Measurements from ENCODE around the gene GATA3.
A peak's percentile ranks its signal among the peaks of the same experiment; 100 is the strongest.

The GATA3 gene

DNA sequence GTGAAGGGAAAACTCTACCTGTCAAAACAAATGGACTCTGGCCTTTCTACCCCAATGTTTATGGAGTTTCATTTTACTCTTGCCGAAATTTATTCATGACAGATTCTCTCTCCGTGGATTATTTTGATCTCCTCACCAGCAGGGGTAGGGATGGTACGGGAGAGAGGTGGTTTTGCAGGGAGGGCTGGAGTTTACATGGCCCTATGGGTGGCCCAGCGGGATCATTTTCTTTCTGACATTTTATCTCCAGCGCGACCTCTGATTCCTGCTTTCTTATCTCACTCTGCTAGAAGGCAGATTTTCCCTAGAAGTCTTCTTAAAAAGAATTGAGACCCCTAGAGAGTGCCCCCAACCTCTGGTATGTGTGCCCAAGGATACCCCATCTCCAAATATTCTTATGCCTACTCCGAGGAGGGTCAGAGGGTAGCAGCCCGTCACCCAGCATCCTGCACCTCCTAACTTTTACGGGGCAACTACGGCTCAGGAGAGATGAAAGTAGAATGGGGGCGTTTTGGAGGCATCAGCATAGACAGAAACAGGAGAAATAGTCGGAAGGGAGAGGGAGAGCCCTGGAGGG is 10.1 kb upstream of the GATA3 start:
- peak overlapping the region; percentile 64 for H3K4me3 ChIP-seq
- no peak for DNase-seq (ENCODE audit: low spot score)
- TF ChIP-seq, protein P1, sequence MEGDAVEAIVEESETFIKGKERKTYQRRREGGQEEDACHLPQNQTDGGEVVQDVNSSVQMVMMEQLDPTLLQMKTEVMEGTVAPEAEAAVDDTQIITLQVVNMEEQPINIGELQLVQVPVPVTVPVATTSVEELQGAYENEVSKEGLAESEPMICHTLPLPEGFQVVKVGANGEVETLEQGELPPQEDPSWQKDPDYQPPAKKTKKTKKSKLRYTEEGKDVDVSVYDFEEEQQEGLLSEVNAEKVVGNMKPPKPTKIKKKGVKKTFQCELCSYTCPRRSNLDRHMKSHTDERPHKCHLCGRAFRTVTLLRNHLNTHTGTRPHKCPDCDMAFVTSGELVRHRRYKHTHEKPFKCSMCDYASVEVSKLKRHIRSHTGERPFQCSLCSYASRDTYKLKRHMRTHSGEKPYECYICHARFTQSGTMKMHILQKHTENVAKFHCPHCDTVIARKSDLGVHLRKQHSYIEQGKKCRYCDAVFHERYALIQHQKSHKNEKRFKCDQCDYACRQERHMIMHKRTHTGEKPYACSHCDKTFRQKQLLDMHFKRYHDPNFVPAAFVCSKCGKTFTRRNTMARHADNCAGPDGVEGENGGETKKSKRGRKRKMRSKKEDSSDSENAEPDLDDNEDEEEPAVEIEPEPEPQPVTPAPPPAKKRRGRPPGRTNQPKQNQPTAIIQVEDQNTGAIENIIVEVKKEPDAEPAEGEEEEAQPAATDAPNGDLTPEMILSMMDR (IDR thresholded peaks at IDR 0.05), result no peak
- no peak overlapping the region for H3K27ac ChIP-seq

DNA sequence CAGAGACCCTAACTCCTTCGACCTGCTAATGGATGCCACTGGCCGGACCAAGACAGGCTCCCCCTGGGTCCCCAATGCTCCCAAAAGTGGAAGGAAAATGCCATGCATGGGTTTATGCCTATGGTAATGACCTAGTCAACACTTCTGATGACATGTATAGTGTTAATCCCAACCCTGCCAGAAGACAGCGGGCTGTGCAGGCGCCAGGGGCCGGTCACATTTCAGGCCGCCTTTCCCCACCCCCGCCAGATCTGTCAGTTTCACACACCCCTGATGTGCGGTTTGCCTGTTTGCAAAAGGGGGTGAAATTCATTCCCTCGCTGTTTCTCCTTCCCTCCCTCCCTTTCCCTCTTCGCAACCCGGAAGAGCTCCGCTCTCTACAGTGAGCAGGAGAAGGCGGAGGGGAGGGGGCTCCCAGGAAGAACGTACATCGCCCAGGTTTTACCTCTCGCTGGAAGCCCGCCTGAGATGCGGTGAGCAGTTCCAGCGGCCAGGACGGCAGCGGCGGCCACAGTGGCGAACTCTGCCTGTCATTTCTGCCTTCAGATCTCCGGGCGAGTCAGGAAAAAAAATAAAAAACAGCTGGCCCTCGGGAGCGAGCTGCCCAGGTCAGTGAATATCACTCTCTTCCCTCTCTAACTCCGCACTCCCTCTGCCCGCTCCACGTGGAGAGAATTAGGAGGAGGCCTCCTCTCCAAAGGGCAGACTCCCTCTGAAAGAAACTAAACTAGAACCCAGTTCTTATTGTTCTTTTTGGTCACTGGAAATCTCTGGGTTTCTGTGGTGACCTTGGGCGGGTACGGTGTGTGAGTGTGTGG is 9.4 kb upstream of the GATA3 start:
- DNase-seq (ENCODE audit: low spot score), result no peak
- TF ChIP-seq, protein P1 (IDR thresholded peaks at IDR 0.05), result no peak
- Histone ChIP-seq H3K27ac (no peak overlapping the region), H3K4me3 (peak overlapping the region; percentile 64)

DNA sequence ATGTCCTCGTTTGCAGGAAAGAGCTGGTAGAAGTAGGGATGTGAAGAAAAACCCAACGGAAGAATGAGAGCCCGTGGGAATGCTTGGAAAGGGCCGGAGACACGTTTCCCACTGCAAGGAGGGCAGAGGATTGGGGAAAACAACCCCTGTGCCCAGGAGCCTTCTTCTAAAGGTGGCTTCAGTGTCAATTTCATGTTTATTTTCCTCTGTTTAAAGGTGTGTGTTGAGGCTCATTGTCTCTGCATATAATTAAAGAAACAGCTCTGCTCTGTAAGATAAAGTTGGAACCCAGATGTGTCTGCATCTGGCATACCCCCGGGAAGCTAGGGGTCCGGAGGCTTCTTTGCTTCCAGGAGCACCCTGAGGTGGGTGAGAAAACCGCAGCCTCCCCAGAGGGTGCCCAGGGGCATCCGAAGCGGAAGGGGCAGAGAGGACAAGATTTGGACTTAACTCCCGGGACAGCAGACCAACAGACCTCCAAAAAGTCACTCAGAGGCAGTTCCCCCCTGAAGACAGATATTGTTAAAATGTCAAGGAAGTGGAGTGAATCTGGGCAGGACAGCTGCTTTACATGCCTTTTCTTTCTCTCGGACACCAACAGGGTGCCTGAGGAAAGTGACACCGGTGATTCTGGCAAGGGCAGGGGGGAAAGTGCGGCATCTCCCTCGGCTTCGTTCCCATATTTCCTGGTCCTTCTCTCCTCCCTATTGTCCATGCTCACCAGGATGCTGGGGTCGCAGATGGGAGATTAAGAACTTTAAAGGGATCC is 8.6 kb upstream of the GATA3 start:
- no peak for DNase-seq (ENCODE audit: low spot score)
- TF ChIP-seq, protein P1 (IDR thresholded peaks at IDR 0.05), result no peak
- Histone ChIP-seq H3K27ac (no peak overlapping the region), H3K4me3 (no peak overlapping the region)

DNA sequence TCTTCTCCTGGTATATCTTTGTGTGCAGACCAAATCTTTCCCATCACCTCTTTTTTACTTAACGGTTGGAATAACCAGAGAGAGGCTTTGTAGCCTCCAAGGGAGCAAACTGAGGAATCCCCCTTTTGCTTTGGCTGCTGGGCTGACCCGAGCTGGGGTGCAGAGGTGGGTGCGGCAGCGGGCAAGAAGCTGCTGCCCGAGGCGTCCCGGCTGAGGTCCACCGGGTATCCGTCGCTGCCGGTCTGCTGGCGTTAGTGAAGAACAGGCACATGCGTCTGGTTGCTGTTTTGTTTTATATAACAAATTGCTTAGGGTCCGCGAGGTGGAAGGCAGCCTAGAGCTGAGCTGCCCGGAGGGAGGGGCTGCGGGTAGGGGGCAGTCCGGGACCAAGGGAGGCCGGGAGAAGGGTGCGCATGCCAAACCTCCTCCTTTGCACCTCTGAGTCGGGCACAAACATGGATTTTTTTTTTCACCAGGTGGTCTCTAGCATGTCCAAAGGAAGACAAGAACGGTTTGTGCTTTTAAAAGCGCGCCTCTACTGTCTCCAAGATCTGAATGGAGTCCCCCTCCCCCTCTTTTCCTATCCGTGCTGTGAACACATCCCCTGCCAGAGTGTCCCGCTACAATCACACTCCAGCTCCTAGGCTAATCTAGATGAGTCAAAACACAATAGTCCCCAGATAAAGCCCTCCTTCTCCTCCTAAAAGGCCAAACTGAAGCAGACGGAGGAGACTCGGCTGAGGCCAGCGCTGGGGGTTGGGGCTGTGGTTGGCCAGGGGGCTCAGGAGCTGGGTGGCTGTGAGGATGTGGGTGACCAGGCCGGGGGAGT is 6.8 kb upstream of the GATA3 start:
- TF ChIP-seq, protein P1 (IDR thresholded peaks at IDR 0.05), result no peak
- no peak overlapping the region for H3K27ac ChIP-seq
- no peak for DNase-seq (ENCODE audit: low spot score)
- H3K4me3 ChIP-seq, result no peak overlapping the region

DNA sequence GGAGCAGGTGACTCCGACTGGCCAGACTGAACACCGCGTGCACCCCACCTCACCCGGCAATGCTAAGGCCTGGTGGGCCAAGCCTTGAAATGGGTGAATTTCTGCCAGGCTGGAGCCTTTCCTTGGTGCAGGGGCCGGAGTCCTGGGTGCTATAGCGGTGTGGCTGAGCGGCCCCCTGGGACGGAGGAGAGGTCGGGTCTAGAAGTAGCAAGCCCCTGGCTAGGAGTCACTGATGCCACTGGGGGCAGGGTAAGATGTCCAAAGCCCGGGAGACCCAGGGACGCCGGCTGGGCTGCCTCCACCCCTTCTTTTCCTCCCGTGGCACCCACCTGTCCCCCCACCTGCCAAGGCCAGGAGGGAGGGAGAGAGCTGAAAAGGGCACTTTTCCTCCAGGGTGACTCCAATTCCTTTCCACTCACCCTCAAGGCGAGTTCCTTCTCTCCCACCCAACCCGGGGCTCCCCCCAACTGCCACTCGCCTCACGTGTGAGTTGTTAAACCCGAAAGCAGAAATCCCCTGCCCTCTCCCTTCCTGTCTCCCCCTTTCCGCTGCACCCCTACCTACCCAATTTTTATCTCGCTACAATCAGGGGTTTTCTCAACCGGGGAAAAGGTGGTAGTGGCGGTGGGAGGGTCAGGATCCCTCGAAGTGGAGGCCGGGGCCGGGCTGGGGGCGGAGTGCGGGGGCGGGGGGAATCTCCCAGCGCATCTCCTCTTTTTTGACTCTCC is 6.0 kb upstream of the GATA3 start:
- Histone ChIP-seq H3K27ac (no peak overlapping the region), H3K4me3 (no peak overlapping the region)
- TF ChIP-seq, protein P1 (IDR thresholded peaks at IDR 0.05), result no peak
- DNase-seq (ENCODE audit: low spot score), result no peak
